Measurements from ENCODE around the gene FUT7. TPM values are rescaled to one million over a fixed set of nuclear protein-coding genes. Genes with fewer than 3 reads are reported as not detected.

Gene FUT7
- total and polyA plus RNA-seq, 2 of the 13 experiments (the other 11 are each of a cell fraction or from before 2014, with no cell fraction given) = 0.05 TPM; not detected in 1

GRCh38 chr9:137046088-137046787 is 14.3 kb upstream of the FUT7 start, which contains the start of gene NPDC1 (continued):
- peak; percentile 60 for TF ChIP-seq ZBTB2 (CRISPR knock-in tag; IDR thresholded peaks at IDR 0.05; ENCODE audit: low read depth)
- TF ChIP-seq KAT8 (CRISPR knock-in tag; IDR thresholded peaks at IDR 0.05) = peak; percentile 75
- TF ChIP-seq WIZ (CRISPR knock-in tag; IDR thresholded peaks at IDR 0.05) = peak; percentile 91
- peak; percentile 93 for TF ChIP-seq SALL1 (CRISPR knock-in tag; IDR thresholded peaks at IDR 0.05)
- TF ChIP-seq ZNF746 (CRISPR knock-in tag; IDR thresholded peaks at IDR 0.05) = peak; percentile 66; the same call in 1 of the 2 replicates
- peak; percentile 83 for TF ChIP-seq STAG1 (CRISPR knock-in tag; IDR thresholded peaks at IDR 0.05)
- no peak; the same call in 1 of the 2 replicates for TF ChIP-seq ZFP41 (CRISPR knock-in tag; IDR thresholded peaks at IDR 0.05; ENCODE audit: borderline replicate concordance)
- TF ChIP-seq KLF13 (CRISPR knock-in tag; IDR thresholded peaks at IDR 0.05) = no peak
- peak; percentile 68 for TF ChIP-seq ZNF274 (CRISPR knock-in tag; IDR thresholded peaks at IDR 0.05)
- TF ChIP-seq RFXAP (CRISPR knock-in tag; IDR thresholded peaks at IDR 0.05; ENCODE audit: borderline replicate concordance) = 0 out of 2 replicates have a peak, but pooled peaks have one; percentile 59
- TF ChIP-seq DRAP1 (CRISPR knock-in tag; IDR thresholded peaks at IDR 0.05) = 0 out of 2 replicates have a peak, but pooled peaks have one; percentile 23
- peak; percentile 87; the same call in 1 of the 2 replicates for TF ChIP-seq SP140L (CRISPR knock-in tag; IDR thresholded peaks at IDR 0.05; ENCODE audit: borderline replicate concordance)
- TF ChIP-seq ZC3H13 (CRISPR knock-in tag; IDR thresholded peaks at IDR 0.05) = 0 out of 2 replicates have a peak, but pooled peaks have one; percentile 48
- TF ChIP-seq RFX1 (IDR thresholded peaks at IDR 0.05) = no peak
- TF ChIP-seq TP53 (CRISPR knock-in tag; conservative IDR thresholded peaks at IDR 0.05) = no peak
- no peak for TF ChIP-seq PTBP1 (IDR thresholded peaks at IDR 0.05; ENCODE audit: low read depth, low read length, poor library complexity, severe bottlenecking)
- TF ChIP-seq HHEX (CRISPR knock-in tag; IDR thresholded peaks at IDR 0.05) = no peak
- TF ChIP-seq ZHX2 (IDR thresholded peaks at IDR 0.05; ENCODE audit: low read depth) = no peak
- peak; percentile 89; the same call in 1 of the 2 replicates for TF ChIP-seq ZHX2 (CRISPR knock-in tag; IDR thresholded peaks at IDR 0.05; ENCODE audit: borderline replicate concordance)
- no peak for TF ChIP-seq NCOR1 (IDR thresholded peaks at IDR 0.05; ENCODE audit: borderline replicate concordance, low read length)
- 0 out of 2 replicates have a peak, but pooled peaks have one; percentile 35 for TF ChIP-seq ZNF317 (CRISPR knock-in tag; IDR thresholded peaks at IDR 0.05)
- TF ChIP-seq ZNF205 (CRISPR knock-in tag; IDR thresholded peaks at IDR 0.05) = peak; percentile 12; the same call in 1 of the 2 replicates
- peak; percentile 31; the same call in 1 of the 2 replicates for TF ChIP-seq SMC3 (IDR thresholded peaks at IDR 0.05; ENCODE audit: low read length)
- TF ChIP-seq FOXK1 (CRISPR knock-in tag; IDR thresholded peaks at IDR 0.05; ENCODE audit: borderline replicate concordance, low read depth) = peak; percentile 66; the same call in 1 of the 2 replicates
- no peak for TF ChIP-seq KLF9 (CRISPR knock-in tag; IDR thresholded peaks at IDR 0.05; ENCODE audit: low read depth)
